HepG2 (cell line): ENCODE results near the gene CDH22. TPM values are rescaled to one million over a fixed set of nuclear protein-coding genes. Genes with fewer than 3 reads are reported as not detected.

Experiments used
- ATAC-seq: fragments of 200-7000 bp; cut with Tn5 transposase; 3 replicates; pipeline ENCODE4 v1.9.1; 2020; ENCODE audit warnings: mild to moderate bottlenecking, moderate library complexity
- BruUV-seq: library from RNA; stranded (reverse); fragments of 400-500 nt; replicated peaks from 2 replicates; lab custom pipeline; 2021; lab: Mats Ljungman, UMichigan
- CTCF ChIA-PET: fragments of 300-600 bp; formaldehyde crosslinking; extraction: SDS; loops from one replicate; lab custom pipeline; 2021; ENCODE audit warnings: low total read pairs, inconsistent platforms, low intra/inter-chr PET ratio; lab: Yijun Ruan, JAX
- POLR2A ChIA-PET: fragments of 350-600 bp; sonication (Branson Sonifier 250); formaldehyde crosslinking; loops from one replicate; lab custom pipeline; 2020; ENCODE audit warnings: antibody characterized with exemption, inconsistent platforms; lab: Yijun Ruan, JAX
- DNase-seq: peaks from one replicate; pipeline ENCODE4 v3.0.0-alpha.2; 2015; ENCODE audit warnings: low spot score
- FAIRE-seq: peaks from 3 replicates; lab custom pipeline; 2011; peaks lifted over from hg19 to GRCh38; lab: Jason Lieb, UNC
- H2AFZ ChIP-seq: one replicate; pipeline ENCODE4 v1.6.1; 2011; ENCODE audit warnings: low read length, inconsistent platforms
- H3K27ac ChIP-seq: fragments of 300-600 bp; 3 replicates; pipeline ENCODE4 v1.8.0; 2011; ENCODE audit warnings: mixed run types, mild to moderate bottlenecking, mixed read lengths, low read length, inconsistent platforms; ENCODE audit not compliant: insufficient read depth; ENCODE audit errors: extremely low read length
- H3K27me3 ChIP-seq, 2 experiments: fragments of 200-600 bp in 1 of 2; 2 replicates in 1 of 2; 3 replicates in 1 of 2; pipeline versions ENCODE4 v1.6.0 to v1.8.0; 2011; ENCODE audit warnings: low read length in 2 of 2, mild to moderate bottlenecking in 2 of 2, moderate library complexity in 2 of 2, inconsistent platforms in 1 of 2; ENCODE audit not compliant: insufficient read depth in 2 of 2, control insufficient read depth in 1 of 2
- H3K36me3 ChIP-seq, 2 experiments: fragments of 200-600 bp in 1 of 2; replicated peaks in 1 of 2; 2 replicates in 1 of 2; 3 replicates in 1 of 2; pipeline versions ENCODE4 v1.5.1 to v1.8.0; 2011; ENCODE audit warnings: low read length in 2 of 2, inconsistent platforms in 1 of 2; ENCODE audit not compliant: insufficient read depth in 2 of 2, control insufficient read depth in 1 of 2
- H3K4me1 ChIP-seq: 2 replicates; pipeline ENCODE4 v1.5.1; 2012; ENCODE audit warnings: low read length, inconsistent platforms; ENCODE audit not compliant: insufficient read depth
- H3K4me2 ChIP-seq: 2 replicates; pipeline ENCODE4 v1.6.0; 2011; ENCODE audit warnings: low read depth, low read length, inconsistent platforms
- H3K4me3 ChIP-seq, 3 experiments: fragments of 200-600 bp in 1 of 3; sonication (generic), shearing (Covaris generic) in 1 of 3; replicated peaks in 1 of 3; 2 replicates each; pipeline ENCODE4 v1.5.1; 2011 to 2016; ENCODE audit warnings: low read length in 3 of 3, inconsistent platforms in 2 of 3, low read depth in 2 of 3, mild to moderate bottlenecking in 2 of 3, control low read depth in 1 of 3, mixed read lengths in 1 of 3; ENCODE audit not compliant: insufficient read depth in 1 of 3
- H3K79me2 ChIP-seq: one replicate; pipeline ENCODE4 v1.6.1; 2011; ENCODE audit warnings: low read length, inconsistent platforms; ENCODE audit not compliant: insufficient read depth
- H3K9ac ChIP-seq: 2 replicates; pipeline ENCODE4 v1.6.0; 2011; ENCODE audit warnings: mild to moderate bottlenecking, low read depth, low read length, inconsistent platforms; ENCODE audit not compliant: insufficient read depth
- H3K9me3 ChIP-seq: 2 replicates; pipeline ENCODE4 v1.5.1; 2012; ENCODE audit warnings: mild to moderate bottlenecking, low read length
- H4K20me1 ChIP-seq: 2 replicates; pipeline ENCODE4 v1.6.0; 2011; ENCODE audit warnings: inconsistent platforms, mild to moderate bottlenecking, low read length, moderate library complexity; ENCODE audit not compliant: insufficient read depth
- BORCS8-MEF2B ChIP-seq: sonication (generic); formaldehyde crosslinking; IDR thresholded peaks from 2 replicates; pipeline ENCODE4 v1.8.0; 2022; ENCODE audit warnings: mild to moderate bottlenecking, missing genetic modification reagents
- BRCA1 ChIP-seq: sonication (generic); formaldehyde crosslinking; IDR thresholded peaks from 2 replicates; pipeline ENCODE4 v1.4.0; 2020; ENCODE audit warnings: missing genetic modification reagents
- HDAC6 ChIP-seq: fragments of 200-600 bp; sonication (generic); IDR thresholded peaks from 2 replicates; pipeline ENCODE4 v1.7.0; 2017; ENCODE audit warnings: mild to moderate bottlenecking, antibody characterized with exemption, low read length, low read depth
- LCORL ChIP-seq, 2 experiments: fragments of 450-650 bp in 1 of 2; sonication (generic) in 1 of 2; formaldehyde crosslinking in 1 of 2; IDR thresholded peaks; 2 replicates each; pipeline versions ENCODE4 v1.5.0 to v1.6.1; 2017 to 2020; ENCODE audit warnings: antibody characterized with exemption in 1 of 2, missing genetic modification reagents in 1 of 2
- PCBP1 ChIP-seq: fragments of 200-400 bp; formaldehyde crosslinking; IDR thresholded peaks from 2 replicates; pipeline ENCODE4 v1.6.1; 2017; ENCODE audit warnings: mild to moderate bottlenecking, low read depth, low read length, borderline replicate concordance
- PCBP2 ChIP-seq: fragments of 200-400 bp; formaldehyde crosslinking; optimal IDR thresholded peaks from 2 replicates; pipeline ENCODE3; 2018; ENCODE audit warnings: low read length, low read depth; ENCODE audit not compliant: poor library complexity, severe bottlenecking
- ZMYM3 ChIP-seq: sonication (generic); formaldehyde crosslinking; IDR thresholded peaks from 2 replicates; pipeline ENCODE4 v1.5.1; 2020; ENCODE audit warnings: mild to moderate bottlenecking, missing genetic modification reagents
- ZNF460 ChIP-seq: sonication (generic); formaldehyde crosslinking; IDR thresholded peaks from 2 replicates; pipeline ENCODE4 v1.5.1; 2020; ENCODE audit warnings: missing genetic modification reagents, mild to moderate bottlenecking, borderline replicate concordance
- ZNF564 ChIP-seq: sonication (generic); formaldehyde crosslinking; IDR thresholded peaks from 2 replicates; pipeline ENCODE4 v1.8.1; 2023; ENCODE audit warnings: mild to moderate bottlenecking, missing genetic modification reagents
- ZNF629 ChIP-seq: sonication (generic); formaldehyde crosslinking; conservative IDR thresholded peaks from 2 replicates; pipeline ENCODE4 v1.5.0; 2020; ENCODE audit warnings: missing genetic modification reagents
- ZNF790 ChIP-seq: sonication (generic); formaldehyde crosslinking; IDR thresholded peaks from 2 replicates; pipeline ENCODE4 v1.8.0; 2022; ENCODE audit warnings: missing genetic modification reagents, mild to moderate bottlenecking, borderline replicate concordance
- whole genome bisulfite sequencing: methylation state at CpG from one replicate; pipeline ENCODE4 v1.1.6; 2017; ENCODE audit warnings: low lambda C conversion rate; 5-methylcytosine and 5-hydroxymethylcytosine counted together
- in situ Hi-C: cut with HindIII; loops from 2 replicates; pipeline ENCODE4 v1.10.0; 2017; ENCODE audit warnings: low pct_unique_long_range_greater_than_20kb; ENCODE audit not compliant: extremely low pct_ligation_motif_present
- intact Hi-C: fragments of 100-400 bp; cut with micrococcal nuclease; formaldehyde crosslinking; loops from one replicate; pipeline ENCODE4 v1.10.0; 2022; ENCODE audit not compliant: unreplicated experiment
- polyA plus RNA-seq, 8 experiments: library from polyadenylated mRNA; depleted of rRNA in 3 of 8; stranded (reverse) in 7 of 8; unstranded in 1 of 8; fragments of >200 nt; fragmentation: Illumina TruSeq in 4 of 8; extraction: Trizol in 4 of 8; gene quantifications; 2 replicates each; pipeline versions ENCODE4 v1.2.1 to v1.2.3, GENCODE V29; 2011 to 2016; ENCODE audit warnings: low read depth in 4 of 8, missing spikeins in 1 of 8, mixed read lengths in 1 of 8; ENCODE audit not compliant: insufficient read depth in 1 of 8
- total RNA-seq, 5 experiments: library from RNA; depleted of rRNA; stranded (reverse); fragments of >200 nt; fragmentation: Illumina TruSeq; extraction: Trizol; gene quantifications; 2 replicates each; pipeline ENCODE4 v1.2.3, GENCODE V29; 2016; ENCODE audit warnings: low read depth in 1 of 5
- TF ChIP-seq, protein P1 (sequence below): sonication (generic); formaldehyde crosslinking; IDR thresholded peaks from 2 replicates; pipeline ENCODE4 v1.5.0; 2020; ENCODE audit warnings: mild to moderate bottlenecking, missing genetic modification reagents, borderline replicate concordance
- TF ChIP-seq, protein P2 (sequence below): sonication (generic); formaldehyde crosslinking; IDR thresholded peaks from 2 replicates; pipeline ENCODE4 v1.4.0; 2020; ENCODE audit warnings: mild to moderate bottlenecking, missing genetic modification reagents

Gene CDH22
- total and polyA plus RNA-seq, 2 of the 13 experiments (the other 11 are each of a cell fraction or from before 2014, with no cell fraction given): not detected

DNA sequence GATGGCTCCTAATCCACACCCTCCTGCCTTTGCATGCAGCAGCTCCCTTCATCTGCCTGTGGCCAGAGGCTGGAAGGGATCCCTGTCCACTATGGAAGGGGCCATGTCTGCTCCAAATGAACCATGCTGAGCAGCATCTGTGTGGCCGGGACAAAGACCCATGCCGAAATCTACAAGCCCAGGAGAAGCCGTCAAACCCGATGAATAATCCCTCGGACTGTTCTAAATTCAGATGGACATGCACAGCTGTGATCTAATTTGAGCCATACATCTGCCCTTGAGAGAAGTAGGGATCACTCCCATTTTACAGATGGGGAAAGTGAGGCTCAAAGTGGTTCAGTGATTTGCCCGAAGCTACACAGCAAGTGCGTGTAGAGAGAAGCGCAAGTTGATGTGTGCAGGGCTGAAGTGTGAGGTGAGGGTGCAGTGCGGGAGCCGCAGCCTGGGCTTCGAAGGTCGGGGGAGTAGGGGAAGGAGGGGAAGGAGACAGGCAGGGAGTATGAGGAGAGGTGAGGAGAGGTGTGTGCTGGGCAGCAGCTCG lies 22.6 kb upstream of the CDH22 start:
- no peak for FAIRE-seq
- BruUV-seq: no TSS peak
- 55% methylated on average over 13 of the region's 13 CpGs for WGBS

DNA sequence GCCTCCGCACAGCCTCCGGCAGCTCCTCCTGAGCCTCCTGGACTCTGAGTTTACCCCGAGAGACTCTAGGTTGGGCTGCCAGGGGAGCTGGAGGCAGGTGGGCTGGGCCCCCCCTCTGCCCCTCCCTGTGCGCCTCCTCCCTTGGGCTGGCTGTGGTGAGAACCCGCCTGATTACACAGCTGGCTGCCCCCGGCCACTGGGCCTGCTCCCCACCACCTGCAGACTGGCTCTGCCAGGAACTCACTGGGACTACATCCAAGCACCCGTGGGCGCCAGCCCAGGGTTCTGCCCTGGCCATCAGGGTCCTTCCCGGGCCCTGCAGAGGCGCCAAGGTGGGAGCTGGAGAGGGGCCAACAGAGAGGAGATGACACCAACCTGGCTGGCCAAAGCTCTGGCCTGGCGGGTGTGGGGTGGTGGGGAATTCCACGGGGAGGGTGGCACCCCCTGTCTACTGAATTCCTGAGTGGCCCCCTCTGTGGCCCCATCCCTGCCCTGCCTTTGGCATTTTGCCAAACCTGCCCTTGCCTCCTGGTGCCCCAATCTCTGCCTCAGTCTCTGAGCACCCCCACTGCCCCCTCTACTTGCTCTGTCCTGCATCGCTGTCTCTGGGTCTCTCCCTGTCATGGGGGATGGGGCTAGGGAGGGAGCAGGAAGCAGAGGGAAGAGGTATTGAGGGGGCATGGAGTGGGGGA lies 21.9 kb upstream of the CDH22 start:
- no peak overlapping the region for H3K27ac ChIP-seq
- TF ChIP-seq LCORL (IDR thresholded peaks at IDR 0.05): peak; percentile 96
- no peak for TF ChIP-seq LCORL (CRISPR knock-in tag; IDR thresholded peaks at IDR 0.05)
- TF ChIP-seq PCBP2: peak; percentile 61
- TF ChIP-seq, protein P1, sequence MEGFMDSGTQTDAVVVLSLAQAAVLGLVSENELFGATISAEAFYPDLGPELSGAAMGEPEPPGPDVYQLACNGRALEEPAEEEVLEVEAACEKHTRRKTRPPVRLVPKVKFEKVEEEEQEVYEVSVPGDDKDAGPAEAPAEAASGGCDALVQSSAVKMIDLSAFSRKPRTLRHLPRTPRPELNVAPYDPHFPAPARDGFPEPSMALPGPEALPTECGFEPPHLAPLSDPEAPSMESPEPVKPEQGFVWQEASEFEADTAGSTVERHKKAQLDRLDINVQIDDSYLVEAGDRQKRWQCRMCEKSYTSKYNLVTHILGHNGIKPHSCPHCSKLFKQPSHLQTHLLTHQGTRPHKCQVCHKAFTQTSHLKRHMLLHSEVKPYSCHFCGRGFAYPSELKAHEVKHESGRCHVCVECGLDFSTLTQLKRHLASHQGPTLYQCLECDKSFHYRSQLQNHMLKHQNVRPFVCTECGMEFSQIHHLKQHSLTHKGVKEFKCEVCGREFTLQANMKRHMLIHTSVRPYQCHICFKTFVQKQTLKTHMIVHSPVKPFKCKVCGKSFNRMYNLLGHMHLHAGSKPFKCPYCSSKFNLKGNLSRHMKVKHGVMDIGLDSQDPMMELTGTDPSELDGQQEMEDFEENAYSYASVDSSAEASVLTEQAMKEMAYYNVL (CRISPR knock-in tag): no peak
- TF ChIP-seq ZNF564 (CRISPR knock-in tag): no peak
- TF ChIP-seq BORCS8-MEF2B (CRISPR knock-in tag): no peak
- no peak for TF ChIP-seq ZNF790 (CRISPR knock-in tag)
- 0 out of 2 replicates have a peak, but pooled peaks have one; percentile 45 for TF ChIP-seq PCBP1
- no peaks in the 10 kb centered on the region for H3K36me3 ChIP-seq
- H4K20me1 ChIP-seq: no peaks in the 10 kb centered on the region
- in situ Hi-C loops (no loop called here), intact Hi-C loops (no loop called here)
- POLR2A ChIA-PET: no interaction called here
- ATAC-seq (no peak), DNase-seq (no peak), FAIRE-seq (no peak)
- no peaks in the 10 kb centered on the region for H3K79me2 ChIP-seq
- no peak overlapping the region for H3K4me3 ChIP-seq
- no peak overlapping the region for H3K4me2 ChIP-seq
- CTCF ChIA-PET: no interaction called here
- no TSS peak for BruUV-seq
- peaks cover 3 to 27% of the 10 kb centered on the region in 2 experiments; a peak in 3 of 5 replicates for H3K27me3 ChIP-seq
- whole genome bisulfite sequencing: 29% methylated on average over 9 of the region's 13 CpGs
- peaks cover 26% of the 10 kb centered on the region for H3K4me1 ChIP-seq
- H3K9me3 ChIP-seq: no peaks in the 10 kb centered on the region
- no peak overlapping the region for H3K9ac ChIP-seq
- no peak overlapping the region for H2AFZ ChIP-seq

More for the DNA sequence above, 22.6 kb upstream of the CDH22 start:
- H4K20me1 ChIP-seq: no peaks in the 10 kb centered on the region
- in situ Hi-C loops: no loop called here
- no peak overlapping the region for H3K27ac ChIP-seq
- CTCF ChIA-PET: no interaction called here
- H3K27me3 ChIP-seq: peaks cover 3 to 26% of the 10 kb centered on the region in 2 experiments; a peak in 3 of 5 replicates
- POLR2A ChIA-PET: no interaction called here
- no peak overlapping the region for H3K4me3 ChIP-seq
- no peak overlapping the region for H3K9ac ChIP-seq
- no peaks in the 10 kb centered on the region for H3K36me3 ChIP-seq
- TF ChIP-seq HDAC6 (no peak), BRCA1 (CRISPR knock-in tag) (no peak), ZMYM3 (CRISPR knock-in tag) (peak; percentile 81), ZNF460 (CRISPR knock-in tag) (no peak), ZNF629 (CRISPR knock-in tag) (peak; percentile 95)
- TF ChIP-seq, protein P2, sequence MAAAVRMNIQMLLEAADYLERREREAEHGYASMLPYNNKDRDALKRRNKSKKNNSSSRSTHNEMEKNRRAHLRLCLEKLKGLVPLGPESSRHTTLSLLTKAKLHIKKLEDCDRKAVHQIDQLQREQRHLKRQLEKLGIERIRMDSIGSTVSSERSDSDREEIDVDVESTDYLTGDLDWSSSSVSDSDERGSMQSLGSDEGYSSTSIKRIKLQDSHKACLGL: no peak
- DNase-seq: no peak
- peaks cover 32% of the 10 kb centered on the region for H3K4me1 ChIP-seq
- intact Hi-C loops: no loop called here
- no peaks in the 10 kb centered on the region for H3K9me3 ChIP-seq
- H3K4me2 ChIP-seq: no peak overlapping the region
- no peak for ATAC-seq
- H3K79me2 ChIP-seq: no peaks in the 10 kb centered on the region
- no peak overlapping the region for H2AFZ ChIP-seq
